Fibroblast of lung (primary cell): ENCODE data around the gene TUFT1. TPM values are rescaled to one million over a fixed set of nuclear protein-coding genes. Genes with fewer than 3 reads are reported as not detected.

ENCODE experiments used
- DNase-seq, 2 donors: peaks; one replicate each; pipeline versions ENCODE4 v3.0.0 to v3.0.0-alpha.2; 2010; ENCODE audit warnings: low read depth in 2 of 2
- H2AFZ ChIP-seq: 2 replicates; pipeline ENCODE4 v1.5.1; 2012; ENCODE audit warnings: low read length, control low read depth, inconsistent platforms
- H3K27ac ChIP-seq: 2 replicates; pipeline ENCODE4 v1.5.1; 2011; ENCODE audit warnings: low read length, control low read depth; ENCODE audit not compliant: insufficient read depth
- H3K27me3 ChIP-seq: 2 replicates; pipeline ENCODE4 v1.5.1; 2011; ENCODE audit warnings: mild to moderate bottlenecking, low read length; ENCODE audit not compliant: control insufficient read depth, insufficient read depth
- H3K36me3 ChIP-seq: 2 replicates; pipeline ENCODE4 v1.5.1; 2011; ENCODE audit warnings: low read length; ENCODE audit not compliant: control insufficient read depth, insufficient read depth
- H3K4me1 ChIP-seq: 2 replicates; pipeline ENCODE4 v1.5.1; 2011; ENCODE audit warnings: low read length; ENCODE audit not compliant: control insufficient read depth, insufficient read depth; ENCODE audit errors: extremely low read depth
- H3K4me2 ChIP-seq: 2 replicates; pipeline ENCODE4 v1.5.1; 2011; ENCODE audit warnings: low read length, control low read depth; ENCODE audit not compliant: insufficient read depth; ENCODE audit errors: extremely low read depth
- H3K4me3 ChIP-seq, 4 experiments: fragments of 200-600 bp in 1 of 4; sonication (generic) in 1 of 4; replicated peaks in 1 of 4; 2 replicates each; pipeline ENCODE4 v1.5.1; 2011 to 2016; ENCODE audit warnings: low read length in 4 of 4, low read depth in 3 of 4, mild to moderate bottlenecking in 3 of 4, control low read depth in 2 of 4, inconsistent platforms in 1 of 4, mixed read lengths in 1 of 4; ENCODE audit not compliant: insufficient read depth in 1 of 4; ENCODE audit errors: control extremely low read depth in 1 of 4
- H3K79me2 ChIP-seq: 2 replicates; pipeline ENCODE4 v1.5.1; 2012; ENCODE audit warnings: mild to moderate bottlenecking, low read length, inconsistent platforms; ENCODE audit not compliant: control insufficient read depth, insufficient read depth
- H3K9ac ChIP-seq: 2 replicates; pipeline ENCODE4 v1.5.1; 2011; ENCODE audit warnings: mild to moderate bottlenecking, low read length, control low read depth; ENCODE audit not compliant: insufficient read depth
- H3K9me3 ChIP-seq: 2 replicates; pipeline ENCODE4 v1.5.1; 2012; ENCODE audit warnings: low read depth, low read length; ENCODE audit not compliant: control insufficient read depth, insufficient read depth
- H4K20me1 ChIP-seq: 2 replicates; pipeline ENCODE4 v1.5.1; 2011; ENCODE audit warnings: low read length; ENCODE audit not compliant: control insufficient read depth, insufficient read depth; ENCODE audit errors: extremely low read depth
- EZH2 ChIP-seq: IDR thresholded peaks from 2 replicates; pipeline ENCODE4 v1.5.1; 2012; ENCODE audit warnings: low read length, control low read depth, mild to moderate bottlenecking; ENCODE audit errors: missing control alignments
- polyA plus RNA-seq, 2 donors: library from polyadenylated mRNA; depleted of rRNA in 1 of 2; stranded (reverse) in 1 of 2; unstranded in 1 of 2; fragments of >200 nt; gene quantifications; 2 replicates each; pipeline ENCODE4 v1.2.1, GENCODE V29; 2011 to 2012; ENCODE audit warnings: missing spikeins in 1 of 2
- total RNA-seq: library from RNA; depleted of rRNA; stranded (reverse); fragments of >200 nt; gene quantifications from 2 replicates; pipeline ENCODE4 v1.2.1, GENCODE V29; 2014
- TF ChIP-seq, protein P1 (sequence below), 2 donors: IDR thresholded peaks in 1 of 2; conservative IDR thresholded peaks in 1 of 2; 1 replicate in 1 of 2; 2 replicates in 1 of 2; pipeline ENCODE4 v1.5.1; 2011 to 2012; ENCODE audit warnings: low read length in 2 of 2, control low read depth in 1 of 2, inconsistent platforms in 1 of 2, low read depth in 1 of 2, mild to moderate bottlenecking in 1 of 2

The TUFT1 gene
- total and polyA plus RNA-seq, 2 donors (not counting 1 experiment from before 2014, with no cell fraction given): 18.2 to 24.7 TPM

DNA sequence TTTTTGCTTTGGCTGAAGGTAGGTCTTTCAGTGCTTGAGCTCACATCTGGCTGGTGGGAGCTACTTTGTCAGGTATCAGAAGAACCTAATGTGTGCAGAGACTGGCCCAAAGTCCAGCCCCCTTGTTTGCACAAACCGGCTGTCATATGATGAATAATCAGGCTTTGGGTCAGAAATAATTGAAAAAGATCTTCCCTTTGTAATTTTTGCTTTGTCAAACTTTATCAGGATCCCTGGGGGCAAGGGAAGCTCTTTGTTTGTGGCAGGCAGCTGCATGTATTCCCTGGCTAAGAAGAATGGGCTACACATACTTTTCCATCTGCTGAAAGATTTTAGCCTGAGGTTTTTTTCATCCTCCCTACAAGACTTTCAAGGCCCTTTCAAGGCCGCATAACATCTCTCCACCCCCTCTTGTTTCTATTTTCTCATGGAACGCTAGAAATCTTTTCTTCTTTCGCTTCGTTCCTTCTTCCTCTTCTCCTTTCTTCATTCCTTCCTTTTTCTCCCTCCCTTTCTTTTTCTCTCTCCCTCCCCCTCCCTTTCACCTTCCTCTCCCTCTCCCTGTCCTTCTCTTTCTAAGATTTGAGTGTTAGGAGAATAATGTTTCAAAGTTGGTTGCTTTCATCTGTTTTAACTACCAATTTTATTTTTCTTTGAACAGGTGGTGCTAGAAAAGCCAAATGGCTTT, 25.5 kb downstream of the TUFT1 start:
- Histone ChIP-seq H3K27me3 (no peaks in the 10 kb centered on the region), H3K4me2 (no peak overlapping the region), H2AFZ (no peak overlapping the region), H3K4me3 (no peak overlapping the region), H4K20me1 (no peaks in the 10 kb centered on the region), H3K9me3 (no peaks in the 10 kb centered on the region), H3K27ac (no peak overlapping the region), H3K9ac (no peak overlapping the region), H3K36me3 (no peaks in the 10 kb centered on the region), H3K4me1 (peaks cover 9% of the 10 kb centered on the region), H3K79me2 (no peaks in the 10 kb centered on the region)
- no peak for DNase-seq
- TF ChIP-seq, protein P1, sequence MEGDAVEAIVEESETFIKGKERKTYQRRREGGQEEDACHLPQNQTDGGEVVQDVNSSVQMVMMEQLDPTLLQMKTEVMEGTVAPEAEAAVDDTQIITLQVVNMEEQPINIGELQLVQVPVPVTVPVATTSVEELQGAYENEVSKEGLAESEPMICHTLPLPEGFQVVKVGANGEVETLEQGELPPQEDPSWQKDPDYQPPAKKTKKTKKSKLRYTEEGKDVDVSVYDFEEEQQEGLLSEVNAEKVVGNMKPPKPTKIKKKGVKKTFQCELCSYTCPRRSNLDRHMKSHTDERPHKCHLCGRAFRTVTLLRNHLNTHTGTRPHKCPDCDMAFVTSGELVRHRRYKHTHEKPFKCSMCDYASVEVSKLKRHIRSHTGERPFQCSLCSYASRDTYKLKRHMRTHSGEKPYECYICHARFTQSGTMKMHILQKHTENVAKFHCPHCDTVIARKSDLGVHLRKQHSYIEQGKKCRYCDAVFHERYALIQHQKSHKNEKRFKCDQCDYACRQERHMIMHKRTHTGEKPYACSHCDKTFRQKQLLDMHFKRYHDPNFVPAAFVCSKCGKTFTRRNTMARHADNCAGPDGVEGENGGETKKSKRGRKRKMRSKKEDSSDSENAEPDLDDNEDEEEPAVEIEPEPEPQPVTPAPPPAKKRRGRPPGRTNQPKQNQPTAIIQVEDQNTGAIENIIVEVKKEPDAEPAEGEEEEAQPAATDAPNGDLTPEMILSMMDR (conservative IDR thresholded peaks at IDR 0.05 in 1 of 2, IDR thresholded peaks at IDR 0.05 in 1 of 2; ENCODE audit: low read depth in 1 of 2, low read length in 2 of 2): no peak
- no peak for TF ChIP-seq EZH2

DNA sequence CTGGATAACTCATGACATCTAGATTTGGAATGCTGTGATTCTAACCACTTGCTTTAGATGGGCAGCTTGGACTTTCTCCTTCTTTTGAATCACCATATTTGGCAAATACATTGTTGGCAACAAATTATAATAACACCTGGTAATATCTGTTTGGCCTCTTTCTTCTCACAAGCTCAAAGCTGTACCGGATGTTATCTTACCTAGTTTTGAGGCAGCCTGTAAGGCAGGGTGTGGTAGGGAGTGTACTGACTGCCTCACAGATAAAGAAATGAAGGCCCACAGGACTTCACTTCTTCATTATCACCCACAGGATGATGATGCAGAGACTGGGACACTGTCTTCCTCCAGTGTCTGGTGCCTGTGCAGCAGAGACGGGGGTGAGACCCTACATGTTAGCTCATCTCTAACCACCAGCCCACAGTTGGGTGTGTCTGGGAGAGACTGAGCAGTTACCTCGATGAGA, 28.5 kb downstream of the TUFT1 start:
- Histone ChIP-seq H2AFZ (no peak overlapping the region), H3K9me3 (no peaks in the 10 kb centered on the region), H3K4me3 (no peak overlapping the region), H3K4me1 (peaks cover 9% of the 10 kb centered on the region), H3K36me3 (peaks cover 2% of the 10 kb centered on the region), H3K27me3 (no peaks in the 10 kb centered on the region), H3K4me2 (no peak overlapping the region), H3K9ac (no peak overlapping the region), H3K79me2 (no peaks in the 10 kb centered on the region), H4K20me1 (no peaks in the 10 kb centered on the region), H3K27ac (no peak overlapping the region)
- peak in 1 of 2 donors; percentile 7 for DNase-seq
- TF ChIP-seq, protein P1 (conservative IDR thresholded peaks at IDR 0.05 in 1 of 2, IDR thresholded peaks at IDR 0.05 in 1 of 2; ENCODE audit: low read depth in 1 of 2, low read length in 2 of 2): no peak
- TF ChIP-seq EZH2: no peak

DNA sequence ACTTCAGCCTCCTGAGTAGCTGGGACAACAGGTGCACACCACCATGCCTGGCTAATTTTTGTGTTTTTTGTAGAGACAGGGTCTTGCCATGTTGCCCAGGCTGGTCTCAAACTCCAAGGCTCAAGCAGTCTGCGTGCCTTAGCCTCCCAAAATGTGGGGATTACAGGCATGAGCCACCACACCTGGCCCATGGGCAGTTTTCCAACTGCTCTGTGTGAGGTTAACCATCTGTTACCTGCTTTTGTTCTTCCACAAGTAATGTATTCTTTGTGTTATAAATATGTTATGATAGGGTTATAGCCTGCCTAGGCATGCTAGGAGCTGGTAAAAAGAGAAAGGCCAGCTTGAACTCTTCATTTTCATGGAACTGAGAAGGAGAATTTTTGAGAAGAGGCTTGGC, 30.7 kb downstream of the TUFT1 start:
- Histone ChIP-seq H3K27me3 (no peaks in the 10 kb centered on the region), H3K27ac (no peak overlapping the region), H3K79me2 (no peaks in the 10 kb centered on the region), H3K36me3 (peaks cover 4% of the 10 kb centered on the region), H4K20me1 (no peaks in the 10 kb centered on the region), H3K4me1 (peaks cover 15% of the 10 kb centered on the region), H3K9me3 (no peaks in the 10 kb centered on the region), H2AFZ (no peak overlapping the region), H3K4me2 (no peak overlapping the region), H3K9ac (no peak overlapping the region), H3K4me3 (no peak overlapping the region)
- no peak for TF ChIP-seq EZH2
- TF ChIP-seq, protein P1 (conservative IDR thresholded peaks at IDR 0.05 in 1 of 2, IDR thresholded peaks at IDR 0.05 in 1 of 2; ENCODE audit: low read depth in 1 of 2, low read length in 2 of 2): no peak
- DNase-seq: no peak
